H9 (cell line): Measurements from ENCODE around the gene NFKBIA. TPM values are rescaled to one million over a fixed set of nuclear protein-coding genes. Genes with fewer than 3 reads are reported as not detected.
A peak's percentile ranks its signal among the peaks of the same experiment; 100 is the strongest.

Source experiments
- DNase-seq: peaks from one replicate; pipeline ENCODE4 v3.0.0-alpha.2; 2017
- H2AFZ ChIP-seq: one replicate; pipeline ENCODE4 v1.6.1; 2013; ENCODE audit warnings: mild to moderate bottlenecking, low read length, control low read depth, moderate library complexity
- H2AK5ac ChIP-seq: 2 replicates; pipeline ENCODE4 v1.6.1; 2013; ENCODE audit warnings: low read length, control low read depth, mixed read lengths; ENCODE audit not compliant: insufficient read length
- H2BK120ac ChIP-seq: one replicate; pipeline ENCODE4 v1.6.1; 2013; ENCODE audit warnings: low read depth, mild to moderate bottlenecking, low read length, control low read depth, inconsistent platforms; ENCODE audit not compliant: poor library complexity, severe bottlenecking
- H2BK12ac ChIP-seq: 2 replicates; pipeline ENCODE4 v1.6.1; 2013; ENCODE audit warnings: low read length, control low read depth, mixed read lengths, low read depth; ENCODE audit not compliant: insufficient read length
- H2BK15ac ChIP-seq: 2 replicates; pipeline ENCODE4 v1.6.1; 2013; ENCODE audit warnings: low read depth, low read length, control low read depth
- H2BK20ac ChIP-seq: one replicate; pipeline ENCODE4 v1.6.1; 2013; ENCODE audit warnings: low read depth, mild to moderate bottlenecking, low read length, control low read depth, inconsistent platforms; ENCODE audit not compliant: poor library complexity, severe bottlenecking
- H2BK5ac ChIP-seq: 2 replicates; pipeline ENCODE4 v1.6.1; 2013; ENCODE audit warnings: low read length, control low read depth, mixed read lengths; ENCODE audit not compliant: insufficient read length
- H3K14ac ChIP-seq: 2 replicates; pipeline ENCODE4 v1.6.1; 2013; ENCODE audit warnings: low read length, control low read depth; ENCODE audit not compliant: insufficient read depth
- H3K18ac ChIP-seq: 2 replicates; pipeline ENCODE4 v1.6.1; 2013; ENCODE audit warnings: low read depth, mild to moderate bottlenecking, mixed read lengths, low read length, control low read depth; ENCODE audit not compliant: insufficient read length
- H3K23ac ChIP-seq: 2 replicates; pipeline ENCODE4 v1.6.1; 2013; ENCODE audit warnings: low read length, control low read depth, mixed read lengths, low read depth; ENCODE audit not compliant: insufficient read length
- H3K23me2 ChIP-seq: 2 replicates; pipeline ENCODE4 v1.6.1; 2013; ENCODE audit warnings: low read depth, mild to moderate bottlenecking, mixed read lengths, low read length, control low read depth; ENCODE audit not compliant: insufficient read length, poor library complexity, severe bottlenecking
- H3K27ac ChIP-seq: 2 replicates; pipeline ENCODE4 v1.5.1; 2013; ENCODE audit warnings: low read length, control low read depth, mixed read lengths, low read depth; ENCODE audit not compliant: insufficient read length
- H3K27me3 ChIP-seq: 2 replicates; pipeline ENCODE4 v1.6.1; 2013; ENCODE audit warnings: low read length, control low read depth, inconsistent platforms; ENCODE audit not compliant: insufficient read depth
- H3K4ac ChIP-seq: 2 replicates; pipeline ENCODE4 v1.6.1; 2013; ENCODE audit warnings: low read depth, mild to moderate bottlenecking, control low read depth, inconsistent platforms, low read length, moderate library complexity
- H3K4me1 ChIP-seq: 2 replicates; pipeline ENCODE4 v1.6.1; 2013; ENCODE audit warnings: low read length, control low read depth, inconsistent platforms; ENCODE audit not compliant: insufficient read depth
- H3K4me2 ChIP-seq: 2 replicates; pipeline ENCODE4 v1.6.1; 2013; ENCODE audit warnings: low read length, control low read depth, mixed read lengths; ENCODE audit not compliant: insufficient read length, insufficient read depth
- H3K56ac ChIP-seq: 2 replicates; pipeline ENCODE4 v1.6.1; 2013; ENCODE audit warnings: low read depth, mild to moderate bottlenecking, mixed read lengths, low read length, control low read depth; ENCODE audit not compliant: insufficient read length
- H3K79me1 ChIP-seq: 2 replicates; pipeline ENCODE4 v1.6.1; 2013; ENCODE audit warnings: low read depth, mild to moderate bottlenecking, moderate library complexity, low read length, control low read depth, inconsistent platforms; ENCODE audit not compliant: insufficient read depth, poor library complexity, severe bottlenecking
- H3K79me2 ChIP-seq: 2 replicates; pipeline ENCODE4 v1.6.1; 2013; ENCODE audit warnings: low read length, control low read depth, inconsistent platforms; ENCODE audit not compliant: insufficient read depth
- H3K9ac ChIP-seq: 2 replicates; pipeline ENCODE4 v1.6.1; 2013; ENCODE audit warnings: low read length, control low read depth, mixed read lengths; ENCODE audit not compliant: insufficient read length; ENCODE audit errors: extremely low read depth
- H3K9me3 ChIP-seq: one replicate; pipeline ENCODE4 v1.6.1; 2013; ENCODE audit warnings: low read depth, low read length, inconsistent platforms; ENCODE audit not compliant: control insufficient read depth
- H3T11ph ChIP-seq: one replicate; pipeline ENCODE4 v1.6.1; 2013; ENCODE audit warnings: mild to moderate bottlenecking, low read length, control low read depth, inconsistent platforms
- H4K20me1 ChIP-seq: one replicate; pipeline ENCODE4 v1.6.1; 2013; ENCODE audit not compliant: control insufficient read depth, insufficient read length, insufficient read depth
- H4K5ac ChIP-seq: 2 replicates; pipeline ENCODE4 v1.6.1; 2013; ENCODE audit warnings: low read depth, mild to moderate bottlenecking, mixed read lengths, low read length, control low read depth; ENCODE audit not compliant: insufficient read length
- H4K8ac ChIP-seq: replicated peaks from 2 replicates; pipeline ENCODE4 v1.6.1; 2013; ENCODE audit warnings: low read length, control low read depth, mixed read lengths, low read depth; ENCODE audit not compliant: insufficient read length
- H4K91ac ChIP-seq: 2 replicates; pipeline ENCODE4 v1.6.1; 2013; ENCODE audit warnings: low read depth, mild to moderate bottlenecking, moderate library complexity, mixed read lengths, low read length, control low read depth; ENCODE audit not compliant: insufficient read length
- H3K27ac Mint-ChIP-seq, 3 experiments: 2 replicates in 2 of 3; 3 replicates in 1 of 3; pipeline ENCODE4 v1.8.0; 2020 to 2021; ENCODE audit warnings: mixed read lengths in 3 of 3, mild to moderate bottlenecking in 1 of 3, moderate library complexity in 1 of 3
- H3K27me3 Mint-ChIP-seq: 2 replicates; pipeline ENCODE4 v1.8.0; 2021; ENCODE audit warnings: low read depth, mild to moderate bottlenecking, moderate library complexity, mixed read lengths
- H3K36me3 Mint-ChIP-seq, 3 experiments: 2 replicates in 2 of 3; 3 replicates in 1 of 3; pipeline ENCODE4 v1.8.0; 2020 to 2021; ENCODE audit warnings: low read depth in 3 of 3, mixed read lengths in 3 of 3; ENCODE audit not compliant: insufficient read depth in 1 of 3
- H3K4me1 Mint-ChIP-seq, 2 experiments: 2 replicates each; pipeline ENCODE4 v1.8.0; 2020; ENCODE audit warnings: mixed read lengths in 2 of 2
- H3K4me3 Mint-ChIP-seq, 2 experiments: 2 replicates in 1 of 2; 3 replicates in 1 of 2; pipeline ENCODE4 v1.8.0; 2020 to 2021; ENCODE audit warnings: mild to moderate bottlenecking in 2 of 2, mixed read lengths in 2 of 2, moderate library complexity in 1 of 2
- H3K9me3 Mint-ChIP-seq, 2 experiments: 2 replicates in 1 of 2; 3 replicates in 1 of 2; pipeline ENCODE4 v1.8.0; 2020; ENCODE audit warnings: mild to moderate bottlenecking in 2 of 2, mixed read lengths in 2 of 2, moderate library complexity in 1 of 2
- CTCF ChIP-seq: fragments of 200-600 bp; sonication (generic); conservative IDR thresholded peaks from 3 replicates; pipeline ENCODE4 v1.8.0; 2021; ENCODE audit warnings: antibody characterized with exemption, mild to moderate bottlenecking
- WGBS: extraction: QIAGEN DNeasy Blood & Tissue Kit; methylation state at CpG from one replicate; pipeline ENCODE4 v1.1.7; 2013; ENCODE audit warnings: missing lambda C conversion rate, low lambda C conversion rate, mixed read lengths; ENCODE audit not compliant: insufficient read length; ENCODE audit errors: extremely low coverage; 5-methylcytosine and 5-hydroxymethylcytosine counted together
- total RNA-seq: library from RNA; stranded (reverse); gene quantifications from 2 replicates; pipeline ENCODE4 v1.2.1, GENCODE V29; 2021

Gene NFKBIA
- total RNA-seq, 1 experiment from 2014 or later: 38.4 TPM

- DNase-seq: no peak
- Histone ChIP-seq H2AK5ac (no peak overlapping the region), H2AFZ (no peak overlapping the region), H3K4me1 (no peaks in the 10 kb centered on the region; the same call in 1 of the 2 replicates), H4K5ac (no peak overlapping the region), H3K23ac (no peak overlapping the region), H4K91ac (no peak overlapping the region), H2BK12ac (no peak overlapping the region), H3K56ac (no peak overlapping the region), H3K79me2 (no peaks in the 10 kb centered on the region), H3K9me3 (no peaks in the 10 kb centered on the region), H3T11ph (no peak overlapping the region), H4K20me1 (no peaks in the 10 kb centered on the region), H3K27ac (no peak overlapping the region), H3K9ac (no peak overlapping the region), H3K4ac (no peak overlapping the region), H2BK15ac (no peak overlapping the region), H2BK5ac (no peak overlapping the region), H3K79me1 (no peaks in the 10 kb centered on the region), H2BK20ac (no peak overlapping the region), H3K14ac (no peak overlapping the region), H4K8ac (no peak overlapping the region), H3K27me3 (no peaks in the 10 kb centered on the region), H3K4me2 (no peak overlapping the region), H3K23me2 (no peaks in the 10 kb centered on the region), H3K18ac (no peak overlapping the region), H2BK120ac (no peak overlapping the region)
- Mint-ChIP-seq H3K9me3 (peaks cover 3 to 9% of the 10 kb centered on the region in 2 experiments; a peak in 3 of 5 replicates), H3K4me3 (no peak overlapping the region), H3K4me1 (peaks cover 20 to 25% of the 10 kb centered on the region in 2 experiments), H3K27ac (peak overlapping the region in 1 of 3 experiments; percentile 48; a peak in 3 of 7 replicates), H3K36me3 (peaks cover 0 to 5% (median 0%) of the 10 kb centered on the region in 3 experiments; a peak in 1 of 7 replicates), H3K27me3 (no peaks in the 10 kb centered on the region)
- TF ChIP-seq CTCF: no peak
- WGBS: no CpG with 5 or more reads among the region's 37 CpGs
Measured at GRCh38 chr14:35368583-35369392, 35.8 kb downstream of the NFKBIA start.
